ENCODE data around the gene TMEM255B.
A peak's percentile ranks its signal among the peaks of the same experiment; 100 is the strongest.
"Not testable (repeated sequence)": the region's sequence is repeated elsewhere in the genome, so short reads cannot be mapped to it uniquely, and the experiment has no call there.

The TMEM255B gene

GRCh38 chr13:113758651-113759524 is at the start of gene TMEM255B:
Gene TMEM255B (plus strand): TSS chr13:113759226. CDS start chr13:113759270, 44 bp downstream.
- DNase-seq: peak; percentile 40

GRCh38 chr13:113722921-113723320 is 36.1 kb upstream of the TMEM255B start:
- DNase-seq: no peak

- no peak for DNase-seq
Observed at GRCh38 chr13:113723410-113724015, 35.5 kb upstream of the TMEM255B start.

GRCh38 chr13:113724016-113724758 is 34.8 kb upstream of the TMEM255B start:
- no peak for DNase-seq

GRCh38 chr13:113724780-113725315 is 34.2 kb upstream of the TMEM255B start:
- peak; percentile 53 for DNase-seq

GRCh38 chr13:113725329-113726105 is 33.5 kb upstream of the TMEM255B start:
- DNase-seq: not testable (repeated sequence)

GRCh38 chr13:113726106-113726821 is 32.8 kb upstream of the TMEM255B start:
- not testable (repeated sequence) for DNase-seq

- DNase-seq: no peak
Observed at GRCh38 chr13:113726961-113727411, 32.0 kb upstream of the TMEM255B start.

- no peak for DNase-seq
Observed at GRCh38 chr13:113728571-113729054, 30.4 kb upstream of the TMEM255B start.

GRCh38 chr13:113729187-113730019 is 29.6 kb upstream of the TMEM255B start:
- peak; percentile 16 for DNase-seq

- DNase-seq: no peak
Observed at GRCh38 chr13:113730258-113730691, 28.8 kb upstream of the TMEM255B start.

- no peak for DNase-seq
Observed at GRCh38 chr13:113730831-113731191, 28.2 kb upstream of the TMEM255B start.

GRCh38 chr13:113731192-113732175 is 27.5 kb upstream of the TMEM255B start:
- DNase-seq: no peak

- DNase-seq: no peak
Observed at GRCh38 chr13:113732176-113732960, 26.7 kb upstream of the TMEM255B start.

- DNase-seq: no peak
Observed at GRCh38 chr13:113732961-113733950, 25.8 kb upstream of the TMEM255B start.

- DNase-seq: no peak
Observed at GRCh38 chr13:113734099-113734825, 24.8 kb upstream of the TMEM255B start.

GRCh38 chr13:113734826-113735125 is 24.2 kb upstream of the TMEM255B start:
- no peak for DNase-seq

Measured in NCI-H1694 (cell line).